OCI-LY1 (cell line): ENCODE data around the gene ANO2.

ENCODE experiments used
- H2AFZ ChIP-seq: fragments of 200-600 bp; sonication (generic), shearing (Covaris generic); 2 replicates; pipeline ENCODE4 v1.6.0; 2014; ENCODE audit warnings: antibody characterized with exemption, mild to moderate bottlenecking, low read length
- H3F3A ChIP-seq: fragments of 200-600 bp; sonication (generic), shearing (Covaris generic); 2 replicates; pipeline ENCODE4 v1.6.0; 2014; ENCODE audit warnings: mild to moderate bottlenecking, antibody characterized with exemption, low read length, moderate library complexity; ENCODE audit not compliant: insufficient read depth
- H3K27ac ChIP-seq: fragments of 200-600 bp; sonication (generic); 2 replicates; pipeline ENCODE4 v1.5.1; 2014; ENCODE audit warnings: low read length, mixed run types, mild to moderate bottlenecking, low read depth; ENCODE audit not compliant: poor library complexity, severe bottlenecking
- H3K27me3 ChIP-seq: fragments of 200-600 bp; sonication (generic); 2 replicates; pipeline ENCODE4 v1.6.0; 2014; ENCODE audit warnings: antibody characterized with exemption, mild to moderate bottlenecking, low read length, moderate library complexity; ENCODE audit not compliant: insufficient read depth
- H3K36me3 ChIP-seq: fragments of 200-600 bp; sonication (generic); 2 replicates; pipeline ENCODE4 v1.6.1; 2014; ENCODE audit warnings: mild to moderate bottlenecking, antibody characterized with exemption, low read length, moderate library complexity, mixed read lengths; ENCODE audit not compliant: insufficient read depth
- H3K4me1 ChIP-seq: fragments of 200-600 bp; sonication (generic); 2 replicates; pipeline ENCODE4 v1.5.1; 2014; ENCODE audit warnings: mild to moderate bottlenecking, low read length, moderate library complexity; ENCODE audit not compliant: insufficient read depth, severe bottlenecking
- H3K4me2 ChIP-seq: fragments of 200-600 bp; sonication (generic), shearing (Covaris generic); 2 replicates; pipeline ENCODE4 v1.6.1; 2014; ENCODE audit warnings: low read length
- H3K4me3 ChIP-seq: fragments of 200-600 bp; sonication (generic); 2 replicates; pipeline ENCODE4 v1.5.1; 2014; ENCODE audit warnings: low read length, low read depth, mild to moderate bottlenecking, mixed read lengths; ENCODE audit not compliant: poor library complexity, severe bottlenecking
- H3K79me2 ChIP-seq: fragments of 200-600 bp; shearing (Covaris generic); 2 replicates; pipeline ENCODE4 v1.6.1; 2016; ENCODE audit warnings: mixed run types, low read length, mixed read lengths; ENCODE audit not compliant: insufficient read depth
- H3K9ac ChIP-seq: fragments of 200-600 bp; sonication (generic), shearing (Covaris generic); 2 replicates; pipeline ENCODE4 v1.6.1; 2014; ENCODE audit warnings: mild to moderate bottlenecking, low read length, mixed read lengths
- H3K9me2 ChIP-seq: fragments of 200-600 bp; sonication (generic), shearing (Covaris generic); 2 replicates; pipeline ENCODE4 v1.6.1; 2014; ENCODE audit warnings: low read depth, mild to moderate bottlenecking, low read length, mixed read lengths
- H3K9me3 ChIP-seq: fragments of 200-600 bp; shearing (Covaris generic); 2 replicates; pipeline ENCODE4 v1.6.1; 2014; ENCODE audit warnings: low read length, mixed read lengths
- H4K20me1 ChIP-seq: fragments of 200-600 bp; sonication (generic), shearing (Covaris generic); 2 replicates; pipeline ENCODE4 v1.6.0; 2016; ENCODE audit warnings: mild to moderate bottlenecking, low read length; ENCODE audit not compliant: insufficient read depth
- EZH2 ChIP-seq: fragments of 200-600 bp; sonication (generic), shearing (Covaris generic); IDR thresholded peaks from 2 replicates; pipeline ENCODE4 v1.8.0; 2017; ENCODE audit warnings: borderline replicate concordance, mixed run types, mild to moderate bottlenecking, antibody characterized with exemption, low read length, moderate library complexity, mixed read lengths
- TF ChIP-seq, protein P1 (sequence below): fragments of 200-600 bp; sonication (generic), shearing (Covaris generic); IDR thresholded peaks from 2 replicates; pipeline ENCODE4 v1.5.1; 2017; ENCODE audit warnings: mild to moderate bottlenecking, antibody characterized with exemption, low read length, moderate library complexity, mixed read lengths

The ANO2 gene

DNA sequence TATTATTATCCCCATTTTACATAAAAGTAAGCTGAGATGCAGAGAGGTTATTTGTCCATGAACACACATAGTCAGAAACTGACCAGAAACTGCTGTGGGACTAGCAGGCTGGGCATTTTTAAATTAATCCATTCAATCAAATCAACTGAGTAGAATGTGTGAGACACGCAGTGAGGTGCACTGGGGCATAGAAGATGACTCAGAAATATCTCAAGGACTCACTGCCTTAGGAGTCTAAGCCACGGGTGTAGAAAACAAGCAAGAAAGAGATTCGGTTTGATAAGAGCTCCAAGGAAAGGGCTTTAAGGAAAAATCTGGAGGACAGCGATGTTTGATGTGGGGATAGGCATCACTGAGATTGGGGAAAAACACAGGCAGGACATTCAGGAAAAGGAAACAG lies 127.8 kb downstream of the ANO2 start:
- no peaks in the 10 kb centered on the region for H3F3A ChIP-seq
- TF ChIP-seq, protein P1, sequence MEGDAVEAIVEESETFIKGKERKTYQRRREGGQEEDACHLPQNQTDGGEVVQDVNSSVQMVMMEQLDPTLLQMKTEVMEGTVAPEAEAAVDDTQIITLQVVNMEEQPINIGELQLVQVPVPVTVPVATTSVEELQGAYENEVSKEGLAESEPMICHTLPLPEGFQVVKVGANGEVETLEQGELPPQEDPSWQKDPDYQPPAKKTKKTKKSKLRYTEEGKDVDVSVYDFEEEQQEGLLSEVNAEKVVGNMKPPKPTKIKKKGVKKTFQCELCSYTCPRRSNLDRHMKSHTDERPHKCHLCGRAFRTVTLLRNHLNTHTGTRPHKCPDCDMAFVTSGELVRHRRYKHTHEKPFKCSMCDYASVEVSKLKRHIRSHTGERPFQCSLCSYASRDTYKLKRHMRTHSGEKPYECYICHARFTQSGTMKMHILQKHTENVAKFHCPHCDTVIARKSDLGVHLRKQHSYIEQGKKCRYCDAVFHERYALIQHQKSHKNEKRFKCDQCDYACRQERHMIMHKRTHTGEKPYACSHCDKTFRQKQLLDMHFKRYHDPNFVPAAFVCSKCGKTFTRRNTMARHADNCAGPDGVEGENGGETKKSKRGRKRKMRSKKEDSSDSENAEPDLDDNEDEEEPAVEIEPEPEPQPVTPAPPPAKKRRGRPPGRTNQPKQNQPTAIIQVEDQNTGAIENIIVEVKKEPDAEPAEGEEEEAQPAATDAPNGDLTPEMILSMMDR, result no peak
- TF ChIP-seq EZH2, result no peak
- no peaks in the 10 kb centered on the region for H3K9me2 ChIP-seq
- H3K9ac ChIP-seq, result no peak overlapping the region
- H3K4me3 ChIP-seq, result no peak overlapping the region
- H3K9me3 ChIP-seq, result no peaks in the 10 kb centered on the region
- H4K20me1 ChIP-seq, result no peaks in the 10 kb centered on the region
- no peaks in the 10 kb centered on the region for H3K4me1 ChIP-seq
- no peaks in the 10 kb centered on the region for H3K36me3 ChIP-seq
- H2AFZ ChIP-seq, result no peak overlapping the region
- no peak overlapping the region for H3K27ac ChIP-seq
- H3K4me2 ChIP-seq, result no peak overlapping the region
- no peaks in the 10 kb centered on the region for H3K27me3 ChIP-seq
- no peaks in the 10 kb centered on the region for H3K79me2 ChIP-seq

DNA sequence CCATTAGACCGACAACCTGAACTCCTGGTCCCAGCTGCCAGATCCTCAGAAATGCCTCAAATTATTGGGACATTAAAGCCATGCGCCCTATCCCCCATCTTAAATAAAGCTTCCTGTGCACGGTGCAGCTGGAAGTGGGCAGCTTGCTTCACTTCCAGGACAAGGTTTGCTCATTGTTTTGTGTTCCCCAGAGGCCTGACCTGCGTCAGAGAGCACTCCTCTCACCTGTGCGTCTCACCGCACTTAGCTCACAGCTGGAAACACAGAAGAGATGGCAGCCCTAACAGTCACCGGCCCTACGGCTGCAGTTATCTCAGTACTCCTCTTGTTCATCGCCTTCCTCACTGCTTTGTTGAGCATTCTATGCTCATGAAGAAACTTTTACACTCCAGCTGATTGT lies 135.5 kb downstream of the ANO2 start:
- H3K79me2 ChIP-seq, result no peaks in the 10 kb centered on the region
- no peak overlapping the region for H3K27ac ChIP-seq
- H3K4me3 ChIP-seq, result no peak overlapping the region
- no peaks in the 10 kb centered on the region for H3K4me1 ChIP-seq
- H3K4me2 ChIP-seq, result no peak overlapping the region
- no peaks in the 10 kb centered on the region for H4K20me1 ChIP-seq
- no peak overlapping the region for H2AFZ ChIP-seq
- no peaks in the 10 kb centered on the region for H3K9me2 ChIP-seq
- no peak for TF ChIP-seq EZH2
- TF ChIP-seq, protein P1, result no peak
- no peaks in the 10 kb centered on the region for H3K27me3 ChIP-seq
- H3K36me3 ChIP-seq, result no peaks in the 10 kb centered on the region
- no peaks in the 10 kb centered on the region for H3F3A ChIP-seq
- H3K9ac ChIP-seq, result no peak overlapping the region
- H3K9me3 ChIP-seq, result no peaks in the 10 kb centered on the region

DNA sequence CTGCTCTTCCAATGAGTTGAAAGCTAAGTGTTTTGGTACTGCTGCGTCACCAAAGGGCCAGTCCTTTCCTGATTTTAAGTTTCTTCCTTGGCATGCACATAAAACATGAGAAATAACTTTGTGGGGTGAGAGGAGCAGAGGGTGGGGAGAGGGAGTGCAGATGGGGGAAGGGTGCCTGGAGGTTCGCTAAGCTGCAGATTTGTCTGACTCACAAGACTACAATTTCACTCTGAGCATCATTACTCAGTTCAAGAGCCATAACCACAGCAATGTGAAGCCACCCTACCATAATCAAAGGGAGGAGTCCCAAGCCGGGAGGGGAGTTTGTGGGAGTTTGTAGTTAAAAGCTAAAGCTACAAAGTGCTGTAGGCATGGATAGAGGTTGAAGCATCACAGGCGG lies 136.1 kb downstream of the ANO2 start:
- no peaks in the 10 kb centered on the region for H3K4me1 ChIP-seq
- no peak overlapping the region for H3K9ac ChIP-seq
- no peaks in the 10 kb centered on the region for H3K27me3 ChIP-seq
- H4K20me1 ChIP-seq, result no peaks in the 10 kb centered on the region
- H3K79me2 ChIP-seq, result no peaks in the 10 kb centered on the region
- no peak overlapping the region for H3K4me3 ChIP-seq
- H3K36me3 ChIP-seq, result no peaks in the 10 kb centered on the region
- H2AFZ ChIP-seq, result no peak overlapping the region
- no peaks in the 10 kb centered on the region for H3F3A ChIP-seq
- TF ChIP-seq EZH2, result no peak
- TF ChIP-seq, protein P1, result no peak
- no peaks in the 10 kb centered on the region for H3K9me3 ChIP-seq
- H3K9me2 ChIP-seq, result no peaks in the 10 kb centered on the region
- no peak overlapping the region for H3K27ac ChIP-seq
- H3K4me2 ChIP-seq, result no peak overlapping the region
